Sigmoid colon (tissue), 7 donors: Measurements from ENCODE around the gene ANKRD33B. TPM values are rescaled to one million over a fixed set of nuclear protein-coding genes. Genes with fewer than 3 reads are reported as not detected.
"Not testable (repeated sequence)": the region's sequence is repeated elsewhere in the genome, so short reads cannot be mapped to it uniquely, and the experiment has no call there.

ENCODE experiments used
- DNase-seq: peaks from one replicate; pipeline ENCODE4 v3.0.0-alpha.2; 2019
- H3K27ac ChIP-seq, 4 donors: fragments of 200-600 bp; sonication (generic); one replicate each; pipeline ENCODE4 v1.5.1; 2016 to 2019; ENCODE audit warnings: mild to moderate bottlenecking in 1 of 4
- H3K27me3 ChIP-seq, 3 donors: fragments of 200-600 bp; sonication (generic); one replicate each; pipeline ENCODE4 v1.5.1; 2019; ENCODE audit warnings: mild to moderate bottlenecking in 1 of 3
- H3K36me3 ChIP-seq, 4 donors: fragments of 200-600 bp; sonication (generic); one replicate each; pipeline ENCODE4 v1.5.1; 2016 to 2019
- H3K4me1 ChIP-seq, 4 donors: fragments of 200-600 bp; sonication (generic); one replicate each; pipeline ENCODE4 v1.5.1; 2017 to 2019
- H3K4me3 ChIP-seq, 4 donors: fragments of 200-600 bp; sonication (generic); one replicate each; pipeline ENCODE4 v1.5.1; 2017 to 2019; ENCODE audit warnings: mild to moderate bottlenecking in 2 of 4, moderate library complexity in 1 of 4
- H3K9me3 ChIP-seq, 4 donors: fragments of 200-600 bp in 3 of 4; sonication (generic) in 3 of 4; one replicate each; pipeline versions ENCODE4 v1.5.1 to v1.6.1; 2013 to 2019
- EP300 ChIP-seq, 4 donors: sonication (generic); formaldehyde crosslinking; IDR thresholded peaks; one replicate each; pipeline ENCODE4 v1.6.1; 2017; ENCODE audit warnings: antibody characterized with exemption in 4 of 4
- POLR2A ChIP-seq, 2 donors: fragments of 450-650 bp; IDR thresholded peaks; one replicate each; pipeline ENCODE4 v1.6.1; 2016; ENCODE audit warnings: antibody characterized with exemption in 2 of 2, mild to moderate bottlenecking in 2 of 2, moderate library complexity in 2 of 2
- POLR2AphosphoS5 ChIP-seq, 4 donors: sonication (generic); formaldehyde crosslinking; IDR thresholded peaks; one replicate each; pipeline ENCODE4 v1.6.1; 2017; ENCODE audit warnings: antibody characterized with exemption in 4 of 4
- WGBS, 2 donors: extraction: QIAGEN DNeasy Blood & Tissue Kit; methylation state at CpG; one replicate each; pipeline ENCODE4 v1.1.7; 2013; 5-methylcytosine and 5-hydroxymethylcytosine counted together
- intact Hi-C: fragments of 100-400 bp; cut with DNase I; formaldehyde crosslinking; loops from one replicate; pipeline ENCODE4 v1.15.1; 2023
- polyA plus RNA-seq, 3 donors: library from polyadenylated mRNA; stranded (reverse); fragments of 200-250 nt; gene quantifications; one replicate each; pipeline ENCODE4 v1.2.3, GENCODE V29; 2013
- total RNA-seq, 4 donors: library from RNA; depleted of rRNA; stranded (reverse); fragments of >200 nt; gene quantifications; one replicate each; pipeline ENCODE4 v1.1.0, GENCODE V29; 2016
- TF ChIP-seq, protein P1 (sequence below), 4 experiments: fragments of 450-650 bp in 3 of 4; fragments of 200-600 bp in 1 of 4; IDR thresholded peaks; one replicate each; pipeline ENCODE4 v1.5.1; 2016 to 2019; ENCODE audit warnings: antibody characterized with exemption in 4 of 4, mild to moderate bottlenecking in 3 of 4, moderate library complexity in 2 of 4
- donor health status: healthy with polysubstance abuse.
- donor health status: Bipolar disorder and iron deficiency.
- donor health status: healthy.

Gene ANKRD33B
- total and polyA plus RNA-seq, 7 donors = 0.23 to 4.6 (median 2.7) TPM

DNA sequence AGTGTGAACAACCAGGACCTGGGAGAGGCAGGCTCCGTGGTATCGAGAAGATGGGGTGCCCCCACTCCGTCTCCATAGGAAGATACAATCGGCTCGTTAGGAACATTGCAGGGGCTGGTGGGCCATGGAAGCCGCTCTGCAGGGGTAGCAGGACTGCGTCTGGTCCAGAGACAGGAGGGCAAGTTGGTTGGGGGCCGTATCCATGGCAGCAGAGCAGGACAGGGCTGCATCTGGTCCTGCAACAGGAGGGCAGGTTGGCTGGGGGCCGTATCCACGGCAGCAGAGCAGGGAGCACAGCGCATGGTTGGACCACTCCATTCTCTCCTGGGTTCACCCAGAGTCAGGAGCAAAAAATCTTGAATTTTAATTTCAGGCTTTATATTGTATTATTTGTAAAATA lies 98.2 kb downstream of the ANKRD33B start:
- Histone ChIP-seq H3K27me3 (no peaks in the 10 kb centered on the region), H3K4me3 (no peak overlapping the region), H3K36me3 (no peaks in the 10 kb centered on the region), H3K9me3 (no peaks in the 10 kb centered on the region), H3K27ac (no peak overlapping the region), H3K4me1 (peaks cover 0 to 14% (median 10%) of the 10 kb centered on the region in 4 donors)
- intact Hi-C loops = no loop called here
- DNase-seq = peak; percentile 54
- no peak for TF ChIP-seq POLR2A (IDR thresholded peaks at IDR 0.05)
- TF ChIP-seq EP300 (IDR thresholded peaks at IDR 0.05) = no peak
- no peak for TF ChIP-seq POLR2AphosphoS5 (IDR thresholded peaks at IDR 0.05)
- TF ChIP-seq, protein P1, sequence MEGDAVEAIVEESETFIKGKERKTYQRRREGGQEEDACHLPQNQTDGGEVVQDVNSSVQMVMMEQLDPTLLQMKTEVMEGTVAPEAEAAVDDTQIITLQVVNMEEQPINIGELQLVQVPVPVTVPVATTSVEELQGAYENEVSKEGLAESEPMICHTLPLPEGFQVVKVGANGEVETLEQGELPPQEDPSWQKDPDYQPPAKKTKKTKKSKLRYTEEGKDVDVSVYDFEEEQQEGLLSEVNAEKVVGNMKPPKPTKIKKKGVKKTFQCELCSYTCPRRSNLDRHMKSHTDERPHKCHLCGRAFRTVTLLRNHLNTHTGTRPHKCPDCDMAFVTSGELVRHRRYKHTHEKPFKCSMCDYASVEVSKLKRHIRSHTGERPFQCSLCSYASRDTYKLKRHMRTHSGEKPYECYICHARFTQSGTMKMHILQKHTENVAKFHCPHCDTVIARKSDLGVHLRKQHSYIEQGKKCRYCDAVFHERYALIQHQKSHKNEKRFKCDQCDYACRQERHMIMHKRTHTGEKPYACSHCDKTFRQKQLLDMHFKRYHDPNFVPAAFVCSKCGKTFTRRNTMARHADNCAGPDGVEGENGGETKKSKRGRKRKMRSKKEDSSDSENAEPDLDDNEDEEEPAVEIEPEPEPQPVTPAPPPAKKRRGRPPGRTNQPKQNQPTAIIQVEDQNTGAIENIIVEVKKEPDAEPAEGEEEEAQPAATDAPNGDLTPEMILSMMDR (IDR thresholded peaks at IDR 0.05) = no peak
- WGBS, 2 donors = 93 to 94% methylated on average over 11 of the region's 11 CpGs

DNA sequence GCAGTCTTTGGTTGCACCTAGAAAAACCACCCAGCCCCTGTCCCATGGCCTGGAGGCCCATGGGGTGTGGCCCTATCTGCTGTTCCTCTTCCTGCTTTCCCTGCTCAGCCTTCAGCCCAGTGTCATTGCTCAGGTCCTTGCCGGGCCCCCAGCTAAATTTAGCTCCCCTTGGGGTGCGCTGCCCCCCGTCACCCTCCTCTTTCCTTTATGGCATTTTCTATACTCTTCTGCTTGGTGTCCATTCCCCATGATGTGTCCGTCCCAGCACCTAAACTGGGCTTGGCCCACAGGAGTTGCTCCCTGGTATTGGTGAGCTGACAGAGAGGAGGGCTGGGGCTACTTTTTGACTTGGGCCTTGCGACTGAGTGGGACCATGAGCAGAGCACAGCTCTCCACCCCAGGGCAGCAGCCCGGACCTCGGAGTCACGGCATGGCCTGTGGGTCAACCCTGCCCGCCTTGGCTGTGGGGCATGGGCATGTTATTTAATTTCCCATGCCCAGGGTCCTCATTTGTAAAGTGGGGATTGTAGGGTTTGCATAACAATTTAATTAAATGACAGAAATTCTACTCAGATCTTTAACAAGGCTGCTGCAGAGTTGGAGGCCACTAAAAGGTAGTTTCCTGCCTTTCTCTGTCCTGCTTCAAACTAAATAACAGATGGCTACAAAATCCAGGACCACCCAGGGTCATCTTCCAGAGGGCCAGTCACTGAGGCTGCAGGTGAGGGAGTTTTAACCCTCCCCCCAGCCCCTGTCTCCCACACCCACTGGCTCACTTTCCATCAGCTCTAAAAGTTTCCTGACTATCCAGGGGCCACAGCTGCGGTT lies 99.0 kb downstream of the ANKRD33B start:
- TF ChIP-seq POLR2AphosphoS5 (IDR thresholded peaks at IDR 0.05) (no peak), EP300 (IDR thresholded peaks at IDR 0.05) (no peak), POLR2A (IDR thresholded peaks at IDR 0.05) (no peak)
- TF ChIP-seq, protein P1 (IDR thresholded peaks at IDR 0.05) = no peak
- H3K4me1 ChIP-seq = peaks cover 0 to 14% (median 10%) of the 10 kb centered on the region in 4 donors
- no peaks in the 10 kb centered on the region for H3K27me3 ChIP-seq
- no peak overlapping the region for H3K4me3 ChIP-seq
- no peak overlapping the region for H3K27ac ChIP-seq
- intact Hi-C loops = no loop called here
- peak; percentile 38 for DNase-seq
- H3K36me3 ChIP-seq = no peaks in the 10 kb centered on the region
- WGBS, 2 donors = 83 to 87% methylated on average over 10 of the region's 10 CpGs
- H3K9me3 ChIP-seq = no peaks in the 10 kb centered on the region

DNA sequence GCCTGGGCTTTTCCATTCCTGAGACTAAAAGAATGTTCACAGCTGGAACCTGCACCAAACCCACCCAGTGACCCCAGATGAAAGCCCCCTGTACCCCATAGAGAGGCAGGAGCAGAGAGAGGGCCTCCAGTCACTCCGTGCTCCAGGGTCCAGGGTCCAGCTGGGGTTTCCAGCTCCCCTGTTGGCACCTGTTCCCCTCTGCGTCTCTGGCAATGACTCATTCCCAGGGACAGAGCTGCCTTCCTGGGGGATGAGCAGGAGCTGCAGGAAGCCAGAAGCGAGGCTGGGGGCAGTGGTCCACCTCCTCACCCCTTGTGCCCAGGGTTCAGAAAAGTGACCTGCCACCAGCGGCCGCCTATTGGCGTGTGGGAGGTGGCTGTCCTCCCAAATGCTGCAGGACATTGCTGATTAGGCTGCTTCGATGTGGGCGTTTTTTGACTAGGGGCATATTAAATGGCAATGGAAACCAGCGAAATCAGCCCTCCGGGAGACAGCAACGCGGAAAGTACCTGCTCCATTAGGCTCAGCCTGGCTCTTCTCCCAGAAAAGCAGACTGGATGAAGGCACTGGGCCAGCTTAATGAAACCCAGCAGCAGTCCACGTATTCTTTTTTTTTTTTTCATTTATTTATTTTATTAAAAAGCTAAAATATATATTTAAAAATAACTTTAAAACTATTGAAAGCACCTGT lies 99.8 kb downstream of the ANKRD33B start:
- intact Hi-C loops = no loop called here
- H3K27ac ChIP-seq = no peak overlapping the region
- H3K9me3 ChIP-seq = no peaks in the 10 kb centered on the region
- H3K27me3 ChIP-seq = no peaks in the 10 kb centered on the region
- WGBS, 2 donors = 63 to 75% methylated on average over 13 of the region's 13 CpGs
- TF ChIP-seq, protein P1 (IDR thresholded peaks at IDR 0.05) = no peak
- TF ChIP-seq EP300 (IDR thresholded peaks at IDR 0.05) = no peak
- H3K4me3 ChIP-seq = no peak overlapping the region
- peak; percentile 55 for DNase-seq
- peaks cover 0 to 14% (median 10%) of the 10 kb centered on the region in 4 donors for H3K4me1 ChIP-seq
- H3K36me3 ChIP-seq = no peaks in the 10 kb centered on the region

DNA sequence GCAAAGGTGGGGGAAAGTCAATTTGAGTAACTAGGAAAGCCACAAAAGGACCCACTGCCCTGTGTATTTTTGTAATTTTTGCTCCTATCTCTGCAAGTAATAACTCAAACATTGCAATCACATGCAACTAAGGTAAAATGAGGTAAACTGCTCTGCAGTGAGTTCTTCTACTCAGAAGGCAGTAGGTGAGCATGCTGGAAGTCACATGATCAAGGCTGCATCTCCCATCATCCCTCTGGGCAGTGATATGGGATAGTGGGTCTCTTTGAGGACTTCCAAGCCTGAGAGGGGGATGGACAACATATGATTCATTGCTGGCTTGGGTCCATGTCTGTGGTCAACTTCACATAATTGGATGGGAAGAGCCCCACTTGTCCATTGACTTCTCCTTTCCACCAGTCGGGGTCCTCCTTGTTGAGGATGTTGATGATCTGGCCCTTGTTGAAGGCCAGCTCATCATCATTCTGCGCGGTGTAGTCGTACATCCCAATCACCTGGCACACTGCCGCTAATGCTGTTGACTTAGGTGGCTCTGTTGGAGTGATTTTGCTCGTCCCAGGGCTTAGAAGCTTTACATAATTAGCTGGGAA lies 100.4 kb downstream of the ANKRD33B start:
- DNase-seq = peak; percentile 18
- H3K9me3 ChIP-seq, intact Hi-C loops, H3K27ac ChIP-seq, H3K4me3 ChIP-seq, H3K27me3 ChIP-seq, H3K36me3 ChIP-seq: not testable (repeated sequence)
- WGBS, 2 donors = 80 to 88% methylated on average over 6 of the region's 6 CpGs
- peaks cover 0 to 14% (median 10%) of the 10 kb centered on the region in 4 donors for H3K4me1 ChIP-seq

DNA sequence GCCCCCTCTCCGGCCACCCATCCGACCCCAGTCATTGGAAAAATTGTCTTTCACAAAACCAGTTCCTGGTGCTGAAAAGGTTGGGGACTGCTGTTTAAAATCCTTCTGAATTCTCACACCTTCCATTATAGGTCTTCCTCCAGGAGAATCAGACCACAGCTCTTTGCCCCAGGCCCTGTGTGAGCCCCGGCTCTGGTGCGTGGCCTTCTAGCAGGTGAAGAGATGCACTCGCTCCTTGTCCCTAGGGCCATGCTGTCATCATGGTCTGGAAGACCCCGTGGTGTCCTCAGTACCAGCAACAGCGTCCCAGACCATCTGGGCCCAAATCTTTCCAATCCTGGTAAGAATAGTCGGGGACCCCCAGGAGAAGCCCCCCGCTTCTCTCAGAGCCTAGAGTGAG lies 101.9 kb downstream of the ANKRD33B start:
- DNase-seq = no peak
- WGBS, 2 donors = 93 to 95% methylated on average over 9 of the region's 9 CpGs
- TF ChIP-seq POLR2A (IDR thresholded peaks at IDR 0.05) (no peak), POLR2AphosphoS5 (IDR thresholded peaks at IDR 0.05) (no peak), EP300 (IDR thresholded peaks at IDR 0.05) (no peak)
- TF ChIP-seq, protein P1 (IDR thresholded peaks at IDR 0.05) = no peak
- H3K36me3 ChIP-seq = no peaks in the 10 kb centered on the region
- intact Hi-C loops = no loop called here
- H3K4me1 ChIP-seq = peaks cover 0 to 14% (median 10%) of the 10 kb centered on the region in 4 donors
- H3K27me3 ChIP-seq = no peaks in the 10 kb centered on the region
- H3K4me3 ChIP-seq = no peak overlapping the region
- H3K9me3 ChIP-seq = no peaks in the 10 kb centered on the region
- H3K27ac ChIP-seq = no peak overlapping the region
